Measurements from ENCODE around the gene C10orf71. TPM values are rescaled to one million over a fixed set of nuclear protein-coding genes. Genes with fewer than 3 reads are reported as not detected.
A peak's percentile ranks its signal among the peaks of the same experiment; 100 is the strongest.

The C10orf71 gene
- total and polyA plus RNA-seq, 4 donors = under 0.01 to 0.27 (median 0.06) TPM; not detected in 1

- Histone ChIP-seq H3K9me3 (ENCODE audit: control insufficient read depth, insufficient read depth, low read length) (no peaks in the 10 kb centered on the region), H3K27ac (ENCODE audit: low read depth, low read length) (no peak overlapping the region), H3K36me3 (ENCODE audit: control insufficient read depth, insufficient read depth, low read length) (no peaks in the 10 kb centered on the region), H3K4me1 (ENCODE audit: control insufficient read depth, insufficient read depth, low read length) (peaks cover 4% of the 10 kb centered on the region), H3K4me3 (ENCODE audit: low read depth, low read length) (no peak overlapping the region), H3K27me3 (ENCODE audit: control insufficient read depth, insufficient read depth, low read length) (no peaks in the 10 kb centered on the region)
- WGBS (ENCODE audit: insufficient coverage) = 94% methylated on average over 8 of the region's 8 CpGs
- no peak for DNase-seq (ENCODE audit: low read depth in 4 of 6, low spot score in 6 of 6)
Measured at GRCh38 chr10:49273626-49274025, 25.3 kb upstream of the C10orf71 start.

GRCh38 chr10:49274886-49275285 is 24.1 kb upstream of the C10orf71 start:
- Histone ChIP-seq H3K4me3 (ENCODE audit: low read depth, low read length) (no peak overlapping the region), H3K27me3 (ENCODE audit: control insufficient read depth, insufficient read depth, low read length) (no peaks in the 10 kb centered on the region), H3K27ac (ENCODE audit: low read depth, low read length) (no peak overlapping the region), H3K36me3 (ENCODE audit: control insufficient read depth, insufficient read depth, low read length) (no peaks in the 10 kb centered on the region), H3K9me3 (ENCODE audit: control insufficient read depth, insufficient read depth, low read length) (no peaks in the 10 kb centered on the region), H3K4me1 (ENCODE audit: control insufficient read depth, insufficient read depth, low read length) (peaks cover 4% of the 10 kb centered on the region)
- no peak for DNase-seq (ENCODE audit: low read depth in 4 of 6, low spot score in 6 of 6)
- 42% methylated on average over 2 of the region's 6 CpGs for WGBS (ENCODE audit: insufficient coverage)

- Histone ChIP-seq H3K4me3 (ENCODE audit: low read depth, low read length) (no peak overlapping the region), H3K27me3 (ENCODE audit: control insufficient read depth, insufficient read depth, low read length) (no peaks in the 10 kb centered on the region), H3K27ac (ENCODE audit: low read depth, low read length) (no peak overlapping the region), H3K9me3 (ENCODE audit: control insufficient read depth, insufficient read depth, low read length) (no peaks in the 10 kb centered on the region), H3K36me3 (ENCODE audit: control insufficient read depth, insufficient read depth, low read length) (no peaks in the 10 kb centered on the region), H3K4me1 (ENCODE audit: control insufficient read depth, insufficient read depth, low read length) (peaks cover 4% of the 10 kb centered on the region)
- DNase-seq (ENCODE audit: low read depth in 4 of 6, low spot score in 6 of 6) = no peak
- WGBS (ENCODE audit: insufficient coverage) = 93% methylated on average over 4 of the region's 4 CpGs
Measured at GRCh38 chr10:49275896-49276295, 23.1 kb upstream of the C10orf71 start.

GRCh38 chr10:49276596-49276995 is 22.4 kb upstream of the C10orf71 start:
- no peaks in the 10 kb centered on the region for H3K27me3 ChIP-seq (ENCODE audit: control insufficient read depth, insufficient read depth, low read length)
- no peaks in the 10 kb centered on the region for H3K9me3 ChIP-seq (ENCODE audit: control insufficient read depth, insufficient read depth, low read length)
- peaks cover 4% of the 10 kb centered on the region for H3K4me1 ChIP-seq (ENCODE audit: control insufficient read depth, insufficient read depth, low read length)
- no peak overlapping the region for H3K27ac ChIP-seq (ENCODE audit: low read depth, low read length)
- DNase-seq (ENCODE audit: low read depth in 4 of 6, low spot score in 6 of 6) = no peak
- H3K4me3 ChIP-seq (ENCODE audit: low read depth, low read length) = no peak overlapping the region
- 100% methylated on average over 1 of the region's 4 CpGs for WGBS (ENCODE audit: insufficient coverage)
- H3K36me3 ChIP-seq (ENCODE audit: control insufficient read depth, insufficient read depth, low read length) = no peaks in the 10 kb centered on the region

GRCh38 chr10:49277973-49278372 is 21.0 kb upstream of the C10orf71 start:
- Histone ChIP-seq H3K27ac (ENCODE audit: low read depth, low read length) (no peak overlapping the region), H3K4me1 (ENCODE audit: control insufficient read depth, insufficient read depth, low read length) (no peaks in the 10 kb centered on the region), H3K9me3 (ENCODE audit: control insufficient read depth, insufficient read depth, low read length) (no peaks in the 10 kb centered on the region), H3K4me3 (ENCODE audit: low read depth, low read length) (no peak overlapping the region), H3K36me3 (ENCODE audit: control insufficient read depth, insufficient read depth, low read length) (no peaks in the 10 kb centered on the region), H3K27me3 (ENCODE audit: control insufficient read depth, insufficient read depth, low read length) (no peaks in the 10 kb centered on the region)
- 98% methylated on average over 3 of the region's 5 CpGs for WGBS (ENCODE audit: insufficient coverage)
- DNase-seq (ENCODE audit: low read depth in 4 of 6, low spot score in 6 of 6) = no peak

GRCh38 chr10:49278497-49278981 is 20.4 kb upstream of the C10orf71 start:
- H3K4me1 ChIP-seq (ENCODE audit: control insufficient read depth, insufficient read depth, low read length) = no peaks in the 10 kb centered on the region
- H3K36me3 ChIP-seq (ENCODE audit: control insufficient read depth, insufficient read depth, low read length) = no peaks in the 10 kb centered on the region
- no peaks in the 10 kb centered on the region for H3K9me3 ChIP-seq (ENCODE audit: control insufficient read depth, insufficient read depth, low read length)
- no peaks in the 10 kb centered on the region for H3K27me3 ChIP-seq (ENCODE audit: control insufficient read depth, insufficient read depth, low read length)
- H3K27ac ChIP-seq (ENCODE audit: low read depth, low read length) = no peak overlapping the region
- H3K4me3 ChIP-seq (ENCODE audit: low read depth, low read length) = no peak overlapping the region
- WGBS (ENCODE audit: insufficient coverage) = 80% methylated on average over 2 of the region's 7 CpGs
- DNase-seq (ENCODE audit: low read depth in 4 of 6, low spot score in 6 of 6) = peak in 2 of 6 donors; percentile 13 to 54

- 87% methylated on average over 3 of the region's 7 CpGs for WGBS (ENCODE audit: insufficient coverage)
- Histone ChIP-seq H3K4me3 (ENCODE audit: low read depth, low read length) (no peak overlapping the region), H3K9me3 (ENCODE audit: control insufficient read depth, insufficient read depth, low read length) (no peaks in the 10 kb centered on the region), H3K4me1 (ENCODE audit: control insufficient read depth, insufficient read depth, low read length) (no peaks in the 10 kb centered on the region), H3K36me3 (ENCODE audit: control insufficient read depth, insufficient read depth, low read length) (no peaks in the 10 kb centered on the region), H3K27ac (ENCODE audit: low read depth, low read length) (no peak overlapping the region), H3K27me3 (ENCODE audit: control insufficient read depth, insufficient read depth, low read length) (no peaks in the 10 kb centered on the region)
- DNase-seq (ENCODE audit: low read depth in 4 of 6, low spot score in 6 of 6) = no peak
Measured at GRCh38 chr10:49279015-49279880, 19.7 kb upstream of the C10orf71 start.

GRCh38 chr10:49280001-49280408 is 19.0 kb upstream of the C10orf71 start:
- DNase-seq (ENCODE audit: low read depth in 4 of 6, low spot score in 6 of 6) = no peak
- no peaks in the 10 kb centered on the region for H3K4me1 ChIP-seq (ENCODE audit: control insufficient read depth, insufficient read depth, low read length)
- no peaks in the 10 kb centered on the region for H3K9me3 ChIP-seq (ENCODE audit: control insufficient read depth, insufficient read depth, low read length)
- no peaks in the 10 kb centered on the region for H3K36me3 ChIP-seq (ENCODE audit: control insufficient read depth, insufficient read depth, low read length)
- H3K27ac ChIP-seq (ENCODE audit: low read depth, low read length) = no peak overlapping the region
- no peak overlapping the region for H3K4me3 ChIP-seq (ENCODE audit: low read depth, low read length)
- WGBS (ENCODE audit: insufficient coverage) = 83% methylated on average over 2 of the region's 3 CpGs
- H3K27me3 ChIP-seq (ENCODE audit: control insufficient read depth, insufficient read depth, low read length) = no peaks in the 10 kb centered on the region

GRCh38 chr10:49281461-49281860 is 17.5 kb upstream of the C10orf71 start:
- no peak for DNase-seq (ENCODE audit: low read depth in 4 of 6, low spot score in 6 of 6)
- H3K27me3 ChIP-seq (ENCODE audit: control insufficient read depth, insufficient read depth, low read length) = no peaks in the 10 kb centered on the region
- no peak overlapping the region for H3K27ac ChIP-seq (ENCODE audit: low read depth, low read length)
- no peaks in the 10 kb centered on the region for H3K9me3 ChIP-seq (ENCODE audit: control insufficient read depth, insufficient read depth, low read length)
- no peaks in the 10 kb centered on the region for H3K4me1 ChIP-seq (ENCODE audit: control insufficient read depth, insufficient read depth, low read length)
- H3K36me3 ChIP-seq (ENCODE audit: control insufficient read depth, insufficient read depth, low read length) = no peaks in the 10 kb centered on the region
- 55% methylated on average over 11 of the region's 13 CpGs for WGBS (ENCODE audit: insufficient coverage)
- no peak overlapping the region for H3K4me3 ChIP-seq (ENCODE audit: low read depth, low read length)

- Histone ChIP-seq H3K4me3 (ENCODE audit: low read depth, low read length) (no peak overlapping the region), H3K27me3 (ENCODE audit: control insufficient read depth, insufficient read depth, low read length) (no peaks in the 10 kb centered on the region), H3K4me1 (ENCODE audit: control insufficient read depth, insufficient read depth, low read length) (no peaks in the 10 kb centered on the region), H3K36me3 (ENCODE audit: control insufficient read depth, insufficient read depth, low read length) (no peaks in the 10 kb centered on the region), H3K9me3 (ENCODE audit: control insufficient read depth, insufficient read depth, low read length) (no peaks in the 10 kb centered on the region), H3K27ac (ENCODE audit: low read depth, low read length) (no peak overlapping the region)
- DNase-seq (ENCODE audit: low read depth in 4 of 6, low spot score in 6 of 6) = no peak
- 64% methylated on average over 3 of the region's 3 CpGs for WGBS (ENCODE audit: insufficient coverage)
Measured at GRCh38 chr10:49282306-49282705, 16.7 kb upstream of the C10orf71 start.
